Panc1 (cell line): ENCODE data around the gene RIBC1. TPM values are rescaled to one million over a fixed set of nuclear protein-coding genes. Genes with fewer than 3 reads are reported as not detected.
A peak's percentile ranks its signal among the peaks of the same experiment; 100 is the strongest.

Source experiments
- ATAC-seq: fragments of 200-7000 bp; cut with Tn5 transposase; 2 replicates; pipeline ENCODE4 v1.9.1; 2020; ENCODE audit warnings: mild to moderate bottlenecking, moderate library complexity
- Bru-seq: library from RNA; stranded (reverse); fragments of 400-500 nt; gene quantifications from one replicate; lab custom pipeline; 2021; lab: Mats Ljungman, UMichigan
- BruChase-seq, 2 experiments: library from RNA; stranded (reverse); fragments of 400-500 nt; gene quantifications; one replicate each; lab custom pipeline; 2021; lab: Mats Ljungman, UMichigan
- BruUV-seq: library from RNA; stranded (reverse); fragments of 400-500 nt; replicated peaks from 2 replicates; lab custom pipeline; 2021; lab: Mats Ljungman, UMichigan
- CTCF ChIA-PET: fragments of 300-600 bp; sonication (Branson Sonifier 250); formaldehyde crosslinking; loops from one replicate; lab custom pipeline; 2022; ENCODE audit warnings: antibody characterized with exemption; lab: Charles Lee
- POLR2A ChIA-PET: fragments of 300-600 bp; sonication (Branson Sonifier 250); formaldehyde crosslinking; loops from one replicate; lab custom pipeline; 2022; ENCODE audit warnings: antibody characterized with exemption; lab: Charles Lee
- DNase-seq: peaks from one replicate; pipeline ENCODE4 v3.0.0-alpha.2; 2010; ENCODE audit warnings: low read depth, low spot score
- H3K27ac ChIP-seq: 2 replicates; pipeline ENCODE4 v1.5.1; 2011; ENCODE audit warnings: mild to moderate bottlenecking, low read length, inconsistent platforms
- H3K27me3 ChIP-seq: fragments of 200-500 bp; sonication (Bioruptor generic); 2 replicates; pipeline ENCODE4 v1.6.0; 2014; ENCODE audit warnings: low read length, inconsistent platforms; ENCODE audit not compliant: control insufficient read depth, insufficient read depth
- H3K36me3 ChIP-seq: fragments of 200-500 bp; sonication (Bioruptor generic); 2 replicates; pipeline ENCODE4 v1.5.1; 2014; ENCODE audit warnings: inconsistent platforms, mild to moderate bottlenecking, low read length, moderate library complexity; ENCODE audit not compliant: control insufficient read depth, insufficient read depth
- H3K4me1 ChIP-seq: 2 replicates; pipeline ENCODE4 v1.5.1; 2011; ENCODE audit warnings: inconsistent platforms, mild to moderate bottlenecking, low read length, moderate library complexity; ENCODE audit not compliant: control insufficient read depth, insufficient read depth
- H3K4me3 ChIP-seq, 2 experiments: 2 replicates each; pipeline ENCODE4 v1.5.1; 2011 to 2012; ENCODE audit warnings: low read depth in 2 of 2, low read length in 2 of 2, mild to moderate bottlenecking in 2 of 2, inconsistent platforms in 1 of 2, moderate library complexity in 1 of 2
- H3K9me3 ChIP-seq: fragments of 200-500 bp; sonication (Bioruptor generic); 2 replicates; pipeline ENCODE4 v1.5.1; 2014; ENCODE audit warnings: low read depth, mild to moderate bottlenecking, inconsistent platforms, low read length, moderate library complexity; ENCODE audit not compliant: control insufficient read depth, insufficient read depth
- CTCF ChIP-seq: fragments of 450-650 bp; IDR thresholded peaks from 2 replicates; pipeline ENCODE4 v1.5.1; 2017; ENCODE audit warnings: mild to moderate bottlenecking
- POLR2AphosphoS5 ChIP-seq: IDR thresholded peaks from 2 replicates; pipeline ENCODE4 v1.6.1; 2012; ENCODE audit warnings: mild to moderate bottlenecking, low read depth, low read length, moderate library complexity
- REST ChIP-seq, 2 experiments: IDR thresholded peaks; 2 replicates each; pipeline ENCODE4 v1.6.1; 2011 to 2012; ENCODE audit warnings: low read depth in 2 of 2, control low read depth in 1 of 2, low read length in 1 of 2, mild to moderate bottlenecking in 1 of 2, moderate library complexity in 1 of 2; ENCODE audit not compliant: insufficient read depth in 1 of 2
- SIN3A ChIP-seq: IDR thresholded peaks from 2 replicates; pipeline ENCODE4 v1.6.1; 2012; ENCODE audit warnings: low read depth, mild to moderate bottlenecking, low read length, moderate library complexity, borderline replicate concordance; ENCODE audit not compliant: insufficient read depth
- TCF7L2 ChIP-seq: IDR thresholded peaks from 2 replicates; pipeline ENCODE4 v1.6.1; 2011; ENCODE audit warnings: mild to moderate bottlenecking, low read depth, low read length, inconsistent platforms
- in situ Hi-C: cut with HindIII; loops from 2 replicates; pipeline ENCODE4 v1.10.0; 2016; ENCODE audit warnings: low sequenced_read_pairs, low pct_unique_long_range_greater_than_20kb
- intact Hi-C: fragments of 100-400 bp; cut with micrococcal nuclease; formaldehyde crosslinking; loops from one replicate; pipeline ENCODE4 v1.10.0; 2022; ENCODE audit not compliant: unreplicated experiment
- long read RNA-seq: library from polyadenylated mRNA; unstranded; transcript quantifications from one replicate; pipeline ENCODE4 v2.0.0, GENCODE V29; 2021; ENCODE audit not compliant: unreplicated experiment
- polyA plus RNA-seq: library from polyadenylated mRNA; unstranded; fragments of >200 nt; gene quantifications from one replicate; pipeline ENCODE4 v1.2.1, GENCODE V29; 2012; ENCODE audit warnings: missing spikeins; ENCODE audit not compliant: insufficient read length
- total RNA-seq: library from RNA; stranded (reverse); gene quantifications from one replicate; pipeline ENCODE4 v1.2.1, GENCODE V29; 2021; ENCODE audit not compliant: unreplicated experiment

Gene RIBC1
- total RNA-seq (1.1 TPM), Bru-seq, nascent RNA (percentile 39 among the genes with signal in this experiment), BruChase-seq, experiment 1, labeled RNA remaining after a 2-hour chase (percentile 39 among the genes with signal in this experiment), BruChase-seq, experiment 2, labeled RNA remaining after a 6-hour chase (percentile 33 among the genes with signal in this experiment)
- 1.5 TPM for polyA plus RNA-seq
- long read RNA-seq, partial matches to known transcripts: 1 of 2 reads
- long read RNA-seq, other reads (novel, unspliced or antisense): 1 of 2 reads

- intact Hi-C loops (no loop called here), in situ Hi-C loops (no loop called here)
- ChIA-PET CTCF (interaction anchor here (0.6 to 0.9 kb wide), 3 partner anchors 13 to 129 kb away, joined by 3 to 4 read pairs (median 3); no protein-coding TSS in a partner anchor), POLR2A (interaction anchor here (0.5 to 1.3 kb wide), 4 partner anchors 9 to 141 kb away, joined by 3 to 4 read pairs (median 4); partner anchors contain the start of gene IQSEC2)
- no peaks in the 10 kb centered on the region for H3K27me3 ChIP-seq
- peaks cover 2% of the 10 kb centered on the region for H3K36me3 ChIP-seq
- ATAC-seq: no peak
- H3K27ac ChIP-seq: peak within 1 kb of the TSS; percentile 92
- TF ChIP-seq CTCF (no peak), TCF7L2 (no peak), REST (IDR thresholded peaks at IDR 0.05; ENCODE audit: insufficient read depth in 1 of 2, low read depth in 2 of 2, low read length in 1 of 2) (no peak)
- DNase-seq: no peak
- peaks cover 8% of the 10 kb centered on the region; the same call in 1 of the 2 replicates for H3K4me1 ChIP-seq
- TSS peak; percentile 85 for BruUV-seq
- H3K9me3 ChIP-seq: no peaks in the 10 kb centered on the region
- peak within 1 kb of the TSS; percentile 69 to 85 for H3K4me3 ChIP-seq
Measured at GRCh38 chrX:53422861-53423306, at the start of gene RIBC1. TSS of gene RIBC1 (plus strand) at chrX:53422873. CDS start at chrX:53426277, 3,404 bp downstream.

- no peak overlapping the region for H3K4me3 ChIP-seq
- DNase-seq (no peak), ATAC-seq (peak; percentile 45)
- no peaks in the 10 kb centered on the region for H3K36me3 ChIP-seq
- TF ChIP-seq TCF7L2: no peak
- TF ChIP-seq POLR2AphosphoS5: no peak
- TF ChIP-seq SIN3A: no peak
- no peak for TF ChIP-seq REST (IDR thresholded peaks at IDR 0.05; ENCODE audit: insufficient read depth in 1 of 2, low read depth in 2 of 2, low read length in 1 of 2)
- no peak for TF ChIP-seq CTCF
- intact Hi-C loops: no loop called here
- no peaks in the 10 kb centered on the region for H3K4me1 ChIP-seq
- H3K27me3 ChIP-seq: no peaks in the 10 kb centered on the region
- ChIA-PET POLR2A (interaction anchor here (0.6 kb wide), 1 partner anchor 14 kb away, joined by 3 read pairs; no protein-coding TSS in a partner anchor), CTCF (no interaction called here)
- no TSS peak for BruUV-seq
- H3K9me3 ChIP-seq: no peaks in the 10 kb centered on the region
- in situ Hi-C loops: no loop called here
- no peak overlapping the region for H3K27ac ChIP-seq
Measured at GRCh38 chrX:53373307-53373706, 49.4 kb upstream of the RIBC1 start.
